RWPE2 (cell line): ENCODE measurements around the gene STK10.

Experiments
- ATAC-seq: fragments of 200-7000 bp; cut with Tn5 transposase; 3 replicates; pipeline ENCODE4 v1.9.1; 2021; ENCODE audit warnings: low read depth
- DNase-seq: peaks from one replicate; pipeline ENCODE4 v3.0.0-alpha.2; 2020; ENCODE audit warnings: low spot score
- H3K27ac ChIP-seq: fragments of 450-650 bp; 2 replicates; pipeline ENCODE4 v1.5.1; 2017; ENCODE audit warnings: mild to moderate bottlenecking; ENCODE audit not compliant: poor library complexity, severe bottlenecking
- H3K27me3 ChIP-seq: fragments of 250-450 bp; sonication (Bioruptor Pico); 2 replicates; pipeline ENCODE4 v1.5.1; 2021; ENCODE audit warnings: mild to moderate bottlenecking, moderate library complexity; ENCODE audit not compliant: insufficient read depth, poor library complexity, severe bottlenecking
- H3K36me3 ChIP-seq: fragments of 250-450 bp; sonication (Bioruptor Pico); 2 replicates; pipeline ENCODE4 v1.5.1; 2020; ENCODE audit warnings: low read depth, mild to moderate bottlenecking, moderate library complexity
- H3K4me1 ChIP-seq: fragments of 250-450 bp; sonication (Bioruptor Pico); 2 replicates; pipeline ENCODE4 v1.5.1; 2021; ENCODE audit warnings: mild to moderate bottlenecking, moderate library complexity; ENCODE audit not compliant: insufficient read depth, poor library complexity, severe bottlenecking
- H3K4me3 ChIP-seq: fragments of 250-450 bp; sonication (Bioruptor Pico); 2 replicates; pipeline ENCODE4 v1.5.1; 2021; ENCODE audit warnings: mild to moderate bottlenecking, moderate library complexity; ENCODE audit not compliant: severe bottlenecking
- H3K9me3 ChIP-seq: fragments of 250-450 bp; sonication (Bioruptor Pico); 2 replicates; pipeline ENCODE4 v1.5.1; 2021; ENCODE audit warnings: mild to moderate bottlenecking, moderate library complexity; ENCODE audit not compliant: severe bottlenecking
- CTCF ChIP-seq: fragments of 450-650 bp; IDR thresholded peaks from one replicate; pipeline ENCODE4 v1.5.1; 2017; ENCODE audit warnings: mild to moderate bottlenecking, moderate library complexity; ENCODE audit not compliant: poor library complexity, severe bottlenecking

Gene STK10

DNA sequence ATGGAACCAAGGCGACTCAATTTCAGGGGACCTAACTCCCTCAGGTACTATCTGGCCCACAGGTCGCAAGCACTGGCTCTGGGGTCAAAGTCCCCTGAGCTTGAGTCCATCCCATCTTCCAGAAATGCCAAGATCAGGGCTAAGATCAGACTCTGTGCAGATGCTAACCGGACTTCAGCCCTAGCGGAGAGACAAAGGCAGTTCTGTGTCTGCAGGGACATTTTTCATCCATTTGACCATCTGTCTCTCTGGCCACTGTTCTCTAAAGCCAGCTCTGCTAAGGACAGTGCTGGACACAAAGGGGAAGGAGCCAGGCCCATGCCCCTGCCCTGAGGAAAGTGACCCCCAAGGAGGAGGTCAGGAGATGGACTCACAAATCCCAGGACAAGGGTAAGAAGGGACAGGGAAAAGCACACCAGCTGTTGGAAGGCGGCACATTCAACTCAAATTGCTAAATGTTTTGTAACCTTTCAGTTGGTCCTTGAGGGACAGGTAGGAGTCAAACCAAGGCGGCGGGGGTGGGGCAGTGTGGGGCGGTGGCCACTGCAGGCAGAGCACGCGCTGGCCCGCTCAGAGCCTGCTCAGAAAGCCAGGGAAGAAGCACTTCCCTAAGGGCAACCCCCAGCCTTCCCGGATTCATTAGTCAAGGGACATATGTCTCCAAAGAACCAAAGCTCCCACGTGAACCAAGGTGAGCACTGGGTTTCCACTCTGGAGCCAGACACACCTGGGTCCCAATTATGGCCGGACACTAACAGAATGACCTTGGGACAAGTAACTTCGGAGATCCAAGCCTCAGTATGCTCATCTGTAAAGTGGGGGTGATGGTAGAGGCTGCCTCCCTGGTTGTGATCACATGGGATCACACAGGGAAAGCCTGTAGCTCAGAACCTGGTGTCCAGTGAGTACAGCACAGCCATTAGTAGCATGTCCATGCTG lies 42.8 kb downstream of the STK10 start:
- no peak for TF ChIP-seq CTCF
- no peaks in the 10 kb centered on the region for H3K27me3 ChIP-seq
- no peak overlapping the region for H3K4me3 ChIP-seq
- peak; percentile 44 for DNase-seq
- no peaks in the 10 kb centered on the region for H3K9me3 ChIP-seq
- peaks cover 4% of the 10 kb centered on the region; the same call in 1 of the 2 replicates for H3K36me3 ChIP-seq
- ATAC-seq = no peak
- H3K27ac ChIP-seq = no peak overlapping the region
- H3K4me1 ChIP-seq = no peaks in the 10 kb centered on the region

GRCh38 chr5:172144291-172144815 lies 43.7 kb downstream of the STK10 start:
- no peak overlapping the region for H3K27ac ChIP-seq

GRCh38 chr5:172143875-172144274 lies 44.1 kb downstream of the STK10 start:
- H3K4me1 ChIP-seq = no peaks in the 10 kb centered on the region
- H3K4me3 ChIP-seq = no peak overlapping the region
- peak; percentile 3 for DNase-seq
- H3K9me3 ChIP-seq = no peaks in the 10 kb centered on the region
- no peak for ATAC-seq
- no peak overlapping the region for H3K27ac ChIP-seq
- peaks cover 4% of the 10 kb centered on the region; the same call in 1 of the 2 replicates for H3K36me3 ChIP-seq
- TF ChIP-seq CTCF = no peak
- H3K27me3 ChIP-seq = no peaks in the 10 kb centered on the region

More at GRCh38 chr5:172144291-172144815, 43.7 kb downstream of the STK10 start:
- peak; percentile 51 for DNase-seq
- H3K27me3 ChIP-seq = no peaks in the 10 kb centered on the region
- TF ChIP-seq CTCF = no peak
- no peaks in the 10 kb centered on the region for H3K4me1 ChIP-seq
- H3K9me3 ChIP-seq = no peaks in the 10 kb centered on the region
- no peak; the same call in 2 of the 3 replicates for ATAC-seq
- peaks cover 4% of the 10 kb centered on the region; the same call in 1 of the 2 replicates for H3K36me3 ChIP-seq
- H3K4me3 ChIP-seq = no peak overlapping the region

DNA sequence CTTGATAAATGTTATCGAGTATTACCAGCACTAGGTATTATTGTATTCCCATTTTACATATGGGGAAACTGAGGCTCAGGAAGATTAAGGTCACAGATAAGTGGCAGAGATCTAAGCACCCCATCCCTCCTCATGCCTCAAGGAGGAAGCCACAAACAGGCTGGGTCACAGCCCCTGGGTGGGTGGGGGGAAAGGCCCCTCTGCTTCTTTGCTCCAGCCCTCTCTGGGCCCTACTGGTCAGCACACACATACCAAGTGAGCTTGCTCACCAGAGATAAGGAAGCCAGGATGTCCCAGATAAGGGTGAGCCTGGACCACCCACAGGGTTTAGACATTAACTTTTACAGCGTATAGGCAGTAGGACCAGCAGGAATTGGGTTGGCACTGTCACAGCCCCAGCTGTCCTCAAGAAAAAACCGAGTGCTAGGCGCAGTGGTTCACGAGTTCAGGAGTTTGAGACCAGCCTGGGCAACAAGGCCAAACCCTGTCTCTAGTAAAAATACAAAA lies 45.3 kb downstream of the STK10 start:
- no peak for TF ChIP-seq CTCF
- H3K9me3 ChIP-seq = no peaks in the 10 kb centered on the region
- H3K27ac ChIP-seq = no peak overlapping the region
- DNase-seq (peak; percentile 20), ATAC-seq (no peak)
- H3K4me1 ChIP-seq = no peaks in the 10 kb centered on the region
- H3K36me3 ChIP-seq = no peaks in the 10 kb centered on the region; the same call in 1 of the 2 replicates
- H3K4me3 ChIP-seq = no peak overlapping the region
- H3K27me3 ChIP-seq = no peaks in the 10 kb centered on the region
